GM10847 (cell line): ENCODE results near the gene PFDN6.

Experiments used
- POLR2A ChIP-seq: IDR thresholded peaks from 2 replicates; pipeline ENCODE4 v1.6.1; 2011; ENCODE audit not compliant: insufficient read length; ENCODE audit errors: extremely low read depth

The PFDN6 gene

GRCh38 chr6:33286946-33287914 lies 2.2 kb upstream of the PFDN6 start:
- TF ChIP-seq POLR2A, result no peak

- TF ChIP-seq POLR2A, result no peak
These were observed 1.1 kb upstream of the PFDN6 start for GRCh38 chr6:33288141-33288920.

DNA sequence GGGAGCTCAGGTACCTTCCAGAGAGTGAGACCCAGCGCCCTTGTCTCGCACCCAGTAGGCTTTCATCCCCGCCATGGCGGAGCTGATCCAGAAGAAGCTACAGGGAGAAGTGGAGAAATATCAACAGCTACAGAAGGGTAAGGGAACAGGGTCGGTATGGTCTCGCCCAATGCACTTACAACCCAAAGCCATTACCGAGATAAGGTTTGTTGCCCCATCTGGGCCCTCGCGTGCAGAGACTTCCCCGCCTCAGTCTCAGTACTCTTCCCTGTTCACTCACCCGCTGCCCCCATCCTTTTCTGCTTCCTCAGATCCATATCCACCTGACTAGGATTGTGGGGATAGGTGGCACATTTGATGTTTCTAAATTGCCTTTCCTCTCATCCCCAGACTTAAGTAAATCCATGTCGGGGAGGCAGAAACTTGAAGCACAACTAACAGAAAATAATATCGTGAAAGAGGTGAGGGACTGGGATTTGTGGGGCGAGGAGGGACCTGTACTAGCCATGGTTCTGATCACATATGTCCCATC lies 449 bp downstream of the PFDN6 start:
- no peak for TF ChIP-seq POLR2A

DNA sequence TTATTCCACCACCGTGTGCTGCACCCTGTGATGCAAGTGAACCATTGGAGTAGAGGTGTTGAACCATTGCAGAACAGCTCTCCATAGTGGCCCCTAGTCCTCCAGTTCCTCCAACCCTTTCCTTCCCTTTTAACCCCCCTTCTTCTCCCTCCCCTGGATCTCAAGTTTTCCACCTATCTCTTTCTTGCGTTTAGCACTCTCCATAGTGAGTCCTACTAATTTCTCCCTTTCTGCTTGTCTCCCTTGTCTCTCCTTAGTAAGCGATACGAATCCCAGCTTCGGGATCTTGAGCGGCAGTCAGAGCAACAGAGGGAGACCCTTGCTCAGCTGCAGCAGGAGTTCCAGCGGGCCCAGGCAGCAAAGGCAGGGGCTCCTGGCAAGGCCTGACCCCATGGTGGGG lies 1.1 kb downstream of the PFDN6 start:
- TF ChIP-seq POLR2A, result no peak

DNA sequence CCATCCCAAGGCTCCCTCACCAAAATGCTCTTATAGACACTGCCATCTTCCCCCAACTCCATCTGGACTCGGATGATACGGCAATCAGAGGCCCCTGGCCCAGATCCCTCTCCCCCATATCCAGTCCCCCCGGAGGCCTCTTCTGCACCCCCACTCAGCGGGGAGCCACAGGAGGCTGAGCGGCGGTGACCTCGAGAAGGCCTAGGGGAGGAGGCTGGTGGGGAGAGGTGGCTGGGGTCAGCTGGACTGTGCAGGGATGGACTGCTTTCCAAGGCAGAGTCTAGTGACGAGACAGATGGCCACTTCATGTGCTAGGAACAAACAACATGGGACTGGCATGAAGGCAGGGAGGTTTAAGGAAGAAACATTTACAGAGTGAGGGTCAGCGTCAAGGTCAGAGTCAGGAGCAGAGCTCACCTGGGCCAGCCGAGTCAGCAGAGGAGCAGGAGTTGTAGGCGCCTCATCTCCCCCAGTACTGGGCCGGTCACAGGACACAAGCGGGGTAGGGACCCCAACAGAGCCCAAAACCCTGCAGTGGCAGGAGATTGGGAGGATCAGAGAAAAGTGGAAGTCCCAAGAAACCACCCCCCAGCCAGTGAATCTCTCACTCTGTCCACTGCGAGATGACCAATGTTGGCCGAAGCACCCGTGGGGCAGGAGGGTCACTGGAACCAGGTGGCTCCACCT lies 3.7 kb downstream of the PFDN6 start:
- no peak for TF ChIP-seq POLR2A

DNA sequence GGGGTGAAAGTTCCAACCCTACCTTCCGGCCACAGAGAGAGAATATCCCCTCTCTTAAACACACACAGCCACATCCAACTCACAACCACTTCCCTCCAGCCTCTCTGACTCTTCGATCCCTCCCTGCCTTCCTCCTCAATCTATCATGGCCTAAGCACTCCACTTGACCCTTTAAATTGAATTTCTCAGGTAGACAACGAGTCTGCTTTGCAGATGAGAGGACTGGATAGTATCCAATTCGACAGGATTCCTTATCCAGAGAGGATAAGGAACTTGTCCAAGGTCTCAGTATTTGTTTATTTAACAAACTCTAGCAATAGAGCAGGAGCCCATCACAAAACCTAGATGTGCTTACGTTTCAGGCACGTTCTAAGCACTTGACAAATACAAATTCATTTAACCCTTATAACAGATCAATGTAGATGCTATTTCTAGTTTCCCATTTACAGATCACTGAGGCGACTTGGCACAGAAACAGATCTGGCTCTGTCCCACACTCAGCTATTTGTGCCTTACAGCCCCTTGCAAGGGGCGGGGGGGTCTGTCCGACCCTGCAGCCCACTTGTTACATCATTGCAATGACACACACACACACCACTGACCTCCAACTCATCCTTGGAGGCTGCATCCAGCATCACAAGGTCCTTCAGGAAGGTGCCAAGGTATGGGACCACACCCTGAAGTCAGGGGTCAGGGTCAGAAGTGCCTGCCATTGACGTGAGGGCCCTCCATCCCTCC lies 4.9 kb downstream of the PFDN6 start:
- TF ChIP-seq POLR2A, result no peak

- no peak for TF ChIP-seq POLR2A
These were observed 6.4 kb downstream of the PFDN6 start for GRCh38 chr6:33295621-33296369.

GRCh38 chr6:33296797-33297405 lies 7.5 kb downstream of the PFDN6 start:
- no peak for TF ChIP-seq POLR2A

DNA sequence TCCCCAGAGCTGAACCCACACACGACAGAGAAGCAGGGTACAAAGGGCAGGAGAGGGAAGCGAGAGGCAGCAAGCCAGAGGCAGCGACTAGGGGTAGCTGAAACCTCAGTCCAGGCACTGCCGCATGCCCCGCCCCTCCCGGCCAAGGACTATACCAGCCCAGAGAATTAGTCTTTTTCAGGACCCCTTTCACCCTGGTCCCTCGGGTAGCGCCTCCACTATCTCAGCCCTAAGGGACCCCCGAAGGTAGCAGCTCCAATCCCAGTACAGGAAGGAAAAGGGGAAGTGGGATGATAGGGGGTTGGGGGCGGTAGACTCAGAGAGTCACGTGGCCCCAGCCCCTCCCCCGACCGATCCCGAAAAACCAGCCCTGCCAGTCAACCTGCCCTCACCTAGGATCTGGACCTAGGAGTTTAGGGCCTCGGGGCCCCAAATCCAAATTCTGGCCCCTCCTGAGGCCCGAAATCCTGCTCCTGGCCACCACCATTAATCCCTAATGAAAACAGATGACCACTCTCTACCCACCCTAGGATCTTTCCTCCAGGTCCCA lies 8.1 kb downstream of the PFDN6 start:
- TF ChIP-seq POLR2A, result no peak

GRCh38 chr6:33297956-33298772 lies 8.8 kb downstream of the PFDN6 start:
- no peak for TF ChIP-seq POLR2A

DNA sequence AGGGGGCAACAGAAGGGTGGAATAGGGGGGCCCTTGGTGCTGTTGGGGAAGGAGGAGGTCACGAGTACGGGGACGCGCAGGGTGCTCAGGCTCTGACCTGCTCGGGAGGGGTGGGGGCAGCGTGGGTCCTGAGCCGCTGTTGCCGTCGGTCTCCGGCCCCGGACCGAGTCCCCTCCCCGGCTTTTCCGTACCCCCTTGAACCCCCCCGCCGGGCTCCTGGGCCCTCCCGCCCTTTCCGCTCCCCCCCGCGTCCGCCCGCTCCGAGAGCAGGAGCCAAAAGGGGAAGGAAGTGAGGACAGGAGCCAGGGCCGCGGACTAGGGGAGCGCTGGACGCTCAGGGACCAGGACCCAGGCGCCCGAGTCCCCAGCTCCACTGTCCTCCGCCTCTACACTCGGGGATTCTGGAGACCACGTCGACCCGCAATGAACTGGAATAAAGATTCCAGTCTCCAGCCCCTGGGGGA lies 9.4 kb downstream of the PFDN6 start, which contains the start of gene RGL2:
RGL2 (minus strand) TSS at position 170 of the 464 bp plus-strand sequence. CDS start 332 bp downstream, outside the sequence.
- TF ChIP-seq POLR2A, result no peak
